Stomach (tissue), 4 donors: ENCODE measurements around the gene ATP6V0B.

Experiments
- CTCF ChIP-seq, 7 experiments: fragments of 450-650 bp in 4 of 7; fragments of 200-600 bp in 3 of 7; sonication (generic) in 3 of 7; IDR thresholded peaks; one replicate each; pipeline ENCODE4 v1.5.1; 2016 to 2019; ENCODE audit warnings: antibody characterized with exemption in 7 of 7, control low read depth in 2 of 7, mild to moderate bottlenecking in 1 of 7
- EP300 ChIP-seq: sonication (generic); formaldehyde crosslinking; IDR thresholded peaks from one replicate; pipeline ENCODE4 v1.6.1; 2017; ENCODE audit warnings: antibody characterized with exemption
- POLR2A ChIP-seq, 4 donors: fragments of 450-650 bp; IDR thresholded peaks; one replicate each; pipeline ENCODE4 v1.6.1; 2016; ENCODE audit warnings: antibody characterized with exemption in 4 of 4, control low read depth in 2 of 4, mild to moderate bottlenecking in 1 of 4, moderate library complexity in 1 of 4
- POLR2AphosphoS5 ChIP-seq, 3 donors: sonication (generic); formaldehyde crosslinking; IDR thresholded peaks; one replicate each; pipeline ENCODE4 v1.6.1; 2016; ENCODE audit warnings: antibody characterized with exemption in 3 of 3

- TF ChIP-seq POLR2A (IDR thresholded peaks at IDR 0.05), result no peak
- TF ChIP-seq CTCF (IDR thresholded peaks at IDR 0.05), result no peak
- TF ChIP-seq POLR2AphosphoS5 (IDR thresholded peaks at IDR 0.05), result no peak
- no peak for TF ChIP-seq EP300
These were observed 2.1 kb downstream of the ATP6V0B start for GRCh38 chr1:43976890-43977289.
